ENCODE measurements around the gene MAGI2. TPM values are rescaled to one million over a fixed set of nuclear protein-coding genes. Genes with fewer than 3 reads are reported as not detected.

MAGI2 gene
- polyA plus RNA-seq, 1 experiment = 0.81 TPM

GRCh38 chr7:79118143-79118542 is 335.3 kb downstream of the MAGI2 start:
- Histone ChIP-seq H3K4me3 (ENCODE audit: low read depth, low read length) (no peak overlapping the region), H3K36me3 (ENCODE audit: control insufficient read depth, insufficient read depth, low read length) (no peaks in the 10 kb centered on the region), H3K27me3 (ENCODE audit: control insufficient read depth, insufficient read depth, low read length) (no peaks in the 10 kb centered on the region)
- ChIA-PET POLR2A (no interaction called here), CTCF (no interaction called here)
- TF ChIP-seq, protein P1, sequence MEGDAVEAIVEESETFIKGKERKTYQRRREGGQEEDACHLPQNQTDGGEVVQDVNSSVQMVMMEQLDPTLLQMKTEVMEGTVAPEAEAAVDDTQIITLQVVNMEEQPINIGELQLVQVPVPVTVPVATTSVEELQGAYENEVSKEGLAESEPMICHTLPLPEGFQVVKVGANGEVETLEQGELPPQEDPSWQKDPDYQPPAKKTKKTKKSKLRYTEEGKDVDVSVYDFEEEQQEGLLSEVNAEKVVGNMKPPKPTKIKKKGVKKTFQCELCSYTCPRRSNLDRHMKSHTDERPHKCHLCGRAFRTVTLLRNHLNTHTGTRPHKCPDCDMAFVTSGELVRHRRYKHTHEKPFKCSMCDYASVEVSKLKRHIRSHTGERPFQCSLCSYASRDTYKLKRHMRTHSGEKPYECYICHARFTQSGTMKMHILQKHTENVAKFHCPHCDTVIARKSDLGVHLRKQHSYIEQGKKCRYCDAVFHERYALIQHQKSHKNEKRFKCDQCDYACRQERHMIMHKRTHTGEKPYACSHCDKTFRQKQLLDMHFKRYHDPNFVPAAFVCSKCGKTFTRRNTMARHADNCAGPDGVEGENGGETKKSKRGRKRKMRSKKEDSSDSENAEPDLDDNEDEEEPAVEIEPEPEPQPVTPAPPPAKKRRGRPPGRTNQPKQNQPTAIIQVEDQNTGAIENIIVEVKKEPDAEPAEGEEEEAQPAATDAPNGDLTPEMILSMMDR (IDR thresholded peaks at IDR 0.05; ENCODE audit: insufficient read depth, low read depth, low read length) = no peak
- DNase-seq (ENCODE audit: low read depth) = no peak

GRCh38 chr7:79096361-79096805 is 357.1 kb downstream of the MAGI2 start:
- TF ChIP-seq, protein P1 (IDR thresholded peaks at IDR 0.05; ENCODE audit: insufficient read depth, low read depth, low read length) = no peak
- Histone ChIP-seq H3K4me3 (ENCODE audit: low read depth, low read length) (no peak overlapping the region), H3K36me3 (ENCODE audit: control insufficient read depth, insufficient read depth, low read length) (no peaks in the 10 kb centered on the region), H3K27me3 (ENCODE audit: control insufficient read depth, insufficient read depth, low read length) (no peaks in the 10 kb centered on the region)
- ChIA-PET CTCF (no interaction called here), POLR2A (no interaction called here)
- peak; percentile 31 for DNase-seq (ENCODE audit: low read depth)

- TF ChIP-seq, protein P1 (IDR thresholded peaks at IDR 0.05; ENCODE audit: insufficient read depth, low read depth, low read length) = no peak
- POLR2A ChIA-PET = no interaction called here
- Histone ChIP-seq H3K27me3 (ENCODE audit: control insufficient read depth, insufficient read depth, low read length) (no peaks in the 10 kb centered on the region), H3K36me3 (ENCODE audit: control insufficient read depth, insufficient read depth, low read length) (no peaks in the 10 kb centered on the region), H3K4me3 (ENCODE audit: low read depth, low read length) (no peak overlapping the region)
- CTCF ChIA-PET = no interaction called here
- no peak for DNase-seq (ENCODE audit: low read depth)
Measured at GRCh38 chr7:79093421-79093820, 360.0 kb downstream of the MAGI2 start.

DNA sequence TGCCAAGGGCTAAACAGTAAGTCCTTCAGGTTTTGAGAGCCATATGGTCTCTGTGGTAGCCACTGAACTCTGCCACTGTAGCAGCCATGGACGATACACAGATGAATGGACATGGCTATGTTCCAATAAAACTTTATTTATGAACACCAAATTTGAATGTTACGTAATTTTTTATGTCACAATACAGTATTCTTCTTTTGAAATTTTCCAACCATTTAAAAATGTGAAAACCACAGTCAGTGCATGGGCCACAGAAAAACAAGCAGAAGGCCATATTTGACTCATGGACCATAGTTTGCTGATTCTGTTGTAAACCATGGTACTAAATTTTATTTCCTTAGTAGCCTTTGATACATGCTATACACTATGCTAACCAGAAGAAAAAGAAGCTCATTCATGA is 361.8 kb downstream of the MAGI2 start:
- TF ChIP-seq, protein P1 (IDR thresholded peaks at IDR 0.05; ENCODE audit: insufficient read depth, low read depth, low read length) = no peak
- DNase-seq (ENCODE audit: low read depth) = peak; percentile 37
- CTCF ChIA-PET = interaction anchor here (1.7 kb wide), 1 partner anchor 14 kb away, joined by 3 read pairs; no protein-coding TSS in a partner anchor

GRCh38 chr7:79091011-79091410 is 362.5 kb downstream of the MAGI2 start:
- Histone ChIP-seq H3K4me3 (ENCODE audit: low read depth, low read length) (no peak overlapping the region), H3K36me3 (ENCODE audit: control insufficient read depth, insufficient read depth, low read length) (no peaks in the 10 kb centered on the region), H3K27me3 (ENCODE audit: control insufficient read depth, insufficient read depth, low read length) (no peaks in the 10 kb centered on the region)
- CTCF ChIA-PET = interaction anchor here (1.7 kb wide), 1 partner anchor 13 kb away, joined by 3 read pairs; no protein-coding TSS in a partner anchor
- TF ChIP-seq, protein P1 (IDR thresholded peaks at IDR 0.05; ENCODE audit: insufficient read depth, low read depth, low read length) = no peak
- DNase-seq (ENCODE audit: low read depth) = no peak
- POLR2A ChIA-PET = no interaction called here

More for the DNA sequence above, 361.8 kb downstream of the MAGI2 start:
- Histone ChIP-seq H3K4me3 (ENCODE audit: low read depth, low read length) (no peak overlapping the region), H3K27me3 (ENCODE audit: control insufficient read depth, insufficient read depth, low read length) (no peaks in the 10 kb centered on the region), H3K36me3 (ENCODE audit: control insufficient read depth, insufficient read depth, low read length) (no peaks in the 10 kb centered on the region)
- POLR2A ChIA-PET = interaction anchor here (0.6 kb wide), 1 partner anchor 911 kb away, joined by 4 read pairs; no protein-coding TSS in a partner anchor

Data from BJ (cell line).